HG02970 (cell line): ENCODE measurements around the gene PKP4.
"Not testable (repeated sequence)": the region's sequence is repeated elsewhere in the genome, so short reads cannot be mapped to it uniquely, and the experiment has no call there.

ENCODE experiments used
- ATAC-seq: cut with Tn5 transposase; IDR thresholded peaks from one replicate; pipeline ENCODE4 v1.9.1; 2021; ENCODE audit warnings: mild to moderate bottlenecking, moderate library complexity, moderate number of reproducible peaks; ENCODE audit not compliant: unreplicated experiment, low FRiP score

PKP4 gene

DNA sequence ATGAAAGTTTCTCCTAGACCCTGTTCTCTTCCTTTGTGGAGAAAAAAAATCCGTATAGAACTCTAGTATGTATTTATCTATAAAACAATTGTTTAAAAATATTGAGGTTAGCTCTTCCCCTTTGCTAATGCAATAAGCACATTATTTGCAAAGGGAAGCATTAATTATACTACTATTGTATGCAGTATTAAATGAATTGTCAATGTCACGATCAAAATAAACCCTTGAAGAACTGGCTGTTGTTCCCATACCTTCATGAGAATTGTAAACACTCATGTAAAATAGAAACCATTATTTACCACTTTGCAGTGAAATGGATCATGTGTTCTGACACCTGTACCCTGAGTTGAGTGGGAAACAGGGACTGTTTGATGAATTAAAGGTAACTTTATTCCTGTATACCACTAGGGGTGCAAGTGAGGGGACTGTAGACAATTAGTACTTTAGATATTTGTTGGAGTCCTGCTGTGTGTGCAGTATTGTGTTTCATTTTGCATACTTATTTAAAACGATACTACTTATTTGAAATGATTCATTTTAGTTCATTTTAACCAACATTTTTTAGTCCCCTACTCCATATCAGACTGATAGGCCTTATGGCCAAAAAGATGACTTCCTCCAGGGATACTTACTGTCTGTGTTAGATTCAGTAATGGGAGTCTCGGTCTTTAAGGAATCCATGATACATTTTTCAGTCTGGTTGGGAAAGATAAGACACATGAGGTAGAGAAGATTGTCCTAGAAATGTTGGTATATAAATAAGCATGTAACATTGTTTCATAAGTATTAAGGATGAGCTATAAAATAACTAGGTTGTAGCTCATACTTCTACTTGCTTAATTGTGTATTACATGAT lies 7.9 kb downstream of the PKP4 start:
- ATAC-seq = no peak

- no peak for ATAC-seq
Observed at GRCh38 chr2:158467248-158467647, 10.5 kb downstream of the PKP4 start.

GRCh38 chr2:158472829-158473228 lies 16.1 kb downstream of the PKP4 start:
- not testable (repeated sequence) for ATAC-seq

DNA sequence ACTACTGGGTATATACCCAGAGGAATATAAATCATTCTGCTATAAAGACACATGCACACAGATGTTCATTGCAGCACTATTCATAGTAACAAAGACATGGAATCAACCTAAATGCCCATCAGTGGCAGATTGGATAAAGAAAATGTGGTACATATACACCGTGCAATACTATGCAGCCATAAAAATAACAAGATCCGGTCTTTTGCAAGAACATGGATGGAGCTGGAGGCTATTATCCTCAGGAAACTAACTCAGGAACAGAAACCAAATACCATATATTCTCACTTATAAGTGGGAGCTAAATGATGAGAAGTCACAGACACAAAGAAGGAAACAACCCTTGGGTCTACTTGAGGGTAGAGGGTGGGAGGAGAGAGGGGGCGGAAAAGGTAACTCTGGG lies 16.5 kb downstream of the PKP4 start:
- not testable (repeated sequence) for ATAC-seq

DNA sequence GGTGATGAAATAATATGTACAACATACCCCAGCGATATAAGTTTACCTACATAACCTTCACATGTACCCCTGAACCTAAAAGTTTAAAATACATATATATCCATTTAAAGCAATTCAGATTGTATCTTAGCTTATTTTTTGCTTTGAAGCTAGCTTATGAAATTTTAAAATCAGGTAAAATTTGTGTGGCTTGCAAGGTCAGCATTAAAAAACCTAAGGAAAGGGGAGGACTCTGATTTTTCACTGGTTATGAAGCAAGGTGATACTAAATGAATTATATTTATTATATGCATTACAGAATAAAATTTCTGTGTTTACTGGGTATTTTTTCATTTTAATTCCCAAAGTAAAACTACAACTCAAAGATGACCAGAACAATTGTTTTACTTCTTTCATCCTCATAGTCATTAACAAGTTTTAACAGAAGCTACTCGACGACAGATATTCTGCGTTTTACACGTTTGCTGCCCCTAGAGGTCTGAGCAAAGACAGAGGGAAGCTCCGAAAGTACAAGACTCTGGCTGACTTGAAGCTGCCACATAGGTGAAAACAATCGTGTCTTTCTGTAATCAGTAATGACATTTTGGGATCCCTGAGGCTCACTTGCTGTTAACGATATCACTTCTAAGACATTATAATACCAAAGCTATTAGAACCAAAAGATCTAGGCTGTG lies 17.1 kb downstream of the PKP4 start:
- ATAC-seq = no peak

- not testable (repeated sequence) for ATAC-seq
Observed at GRCh38 chr2:158474526-158475011, 17.8 kb downstream of the PKP4 start.

- no peak for ATAC-seq
Observed at GRCh38 chr2:158477202-158477601, 20.4 kb downstream of the PKP4 start.

DNA sequence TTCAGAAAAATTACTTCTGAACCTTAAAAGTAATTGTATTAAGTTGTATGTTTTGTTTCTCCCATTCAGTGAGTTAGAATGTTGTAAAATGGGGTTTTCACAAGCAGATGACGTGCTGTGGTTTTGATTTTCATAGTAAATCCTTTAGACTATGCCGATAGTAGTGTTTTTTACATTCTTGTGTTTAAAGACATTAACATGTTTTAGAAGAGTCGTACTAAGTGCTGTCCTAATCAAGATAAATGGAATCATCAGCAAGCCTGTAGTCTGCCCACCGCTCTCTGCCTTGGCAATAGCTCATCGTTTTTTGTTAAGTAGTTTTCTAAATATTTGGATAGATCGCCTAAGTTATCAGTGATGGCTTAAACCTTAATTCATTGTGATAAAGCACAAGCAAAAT lies 21.5 kb downstream of the PKP4 start:
- ATAC-seq = no peak

GRCh38 chr2:158478816-158479215 lies 22.1 kb downstream of the PKP4 start:
- ATAC-seq = no peak

DNA sequence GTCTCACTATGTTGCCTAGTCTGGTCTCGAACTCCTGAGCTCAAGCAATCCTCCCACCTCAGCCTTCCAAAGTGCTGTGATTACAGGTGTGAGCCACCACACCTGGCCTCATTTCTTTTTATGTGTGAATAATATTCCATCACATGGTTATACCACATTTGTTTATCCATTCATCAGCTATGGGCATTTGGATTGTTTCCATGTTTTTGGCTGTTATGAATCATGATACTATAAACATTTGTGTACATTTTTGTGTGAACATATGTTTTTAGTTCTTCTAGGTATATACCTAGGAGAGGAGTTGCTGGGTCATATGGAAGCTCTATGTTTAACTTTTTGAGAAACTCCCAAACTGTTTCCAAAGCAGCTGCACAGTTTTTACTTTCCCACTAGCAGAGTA lies 24.4 kb downstream of the PKP4 start:
- no peak for ATAC-seq

GRCh38 chr2:158482594-158482993 lies 25.8 kb downstream of the PKP4 start:
- no peak for ATAC-seq

- ATAC-seq = no peak
Observed at GRCh38 chr2:158484892-158485556, 28.3 kb downstream of the PKP4 start.

GRCh38 chr2:158486150-158486969 lies 29.6 kb downstream of the PKP4 start:
- ATAC-seq = no peak

DNA sequence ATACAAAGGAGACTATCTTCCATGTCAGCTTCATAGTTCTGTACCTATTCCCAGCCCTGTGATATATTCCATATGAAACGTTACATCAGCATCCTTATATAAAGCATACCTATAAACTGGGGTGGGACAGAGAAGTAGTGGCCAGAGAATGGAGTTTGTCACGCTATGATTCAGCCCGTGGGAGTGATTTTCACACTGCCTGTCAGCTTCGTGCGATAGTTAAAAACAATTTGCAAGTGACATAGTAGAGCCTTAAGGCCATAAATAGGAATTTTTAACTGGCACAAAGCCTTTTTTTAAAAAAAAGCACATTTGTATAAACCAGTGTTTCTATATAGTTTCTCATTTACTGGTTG lies 30.2 kb downstream of the PKP4 start:
- ATAC-seq = no peak

DNA sequence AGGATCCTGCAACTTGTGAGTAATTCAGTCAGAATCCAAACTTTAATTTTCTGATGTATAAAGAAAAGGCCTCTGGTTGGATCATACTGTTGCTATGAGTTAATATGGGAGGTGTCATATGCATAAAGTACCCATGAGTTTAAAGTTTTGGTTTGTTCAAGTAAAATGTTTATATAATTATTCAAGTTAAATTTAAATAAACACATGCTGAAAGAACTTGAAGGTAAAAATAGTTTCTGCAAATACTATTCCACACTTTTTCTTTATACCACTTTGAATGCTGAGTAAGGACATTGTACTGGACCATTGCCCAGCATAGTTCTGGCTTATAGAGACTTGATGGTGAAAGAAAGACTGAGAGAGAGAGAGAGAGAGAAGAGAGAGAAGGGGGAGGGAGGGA lies 30.7 kb downstream of the PKP4 start:
- ATAC-seq = no peak

DNA sequence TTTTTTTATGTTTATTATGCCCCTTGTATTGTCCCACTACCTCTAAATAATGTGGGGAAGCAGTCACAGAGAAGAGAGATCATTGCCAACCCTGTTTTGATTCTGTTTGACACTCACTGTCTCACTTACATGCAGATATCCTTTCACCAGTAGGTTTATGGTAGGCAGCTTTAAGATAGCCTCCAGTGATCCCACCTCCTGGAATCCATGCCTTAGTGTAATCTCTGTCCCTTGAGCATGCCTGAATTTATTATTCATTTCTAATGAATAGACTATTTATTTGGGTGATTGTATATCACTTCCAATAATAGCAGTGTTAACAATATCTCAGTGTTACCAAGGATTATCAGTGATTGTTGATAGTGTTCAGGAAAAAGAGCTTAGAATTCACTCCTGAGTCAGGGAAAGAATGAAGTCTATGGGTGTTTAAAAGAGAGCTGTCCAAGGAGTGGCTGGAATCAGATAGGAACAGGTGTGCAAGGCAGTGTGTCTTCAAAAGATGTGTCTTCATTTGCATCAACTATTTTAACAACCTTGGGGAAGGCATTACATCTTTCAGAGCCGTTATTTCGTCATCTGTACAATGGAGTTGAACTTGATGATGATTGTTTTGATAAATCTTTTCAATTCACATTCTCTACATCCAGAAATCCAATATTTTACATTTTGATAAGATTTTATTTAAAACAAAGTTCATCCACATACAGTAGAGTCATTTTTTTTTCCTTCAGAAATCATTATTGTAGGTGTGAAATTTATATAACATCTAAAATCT lies 31.9 kb downstream of the PKP4 start:
- no peak for ATAC-seq

- ATAC-seq = no peak
Observed at GRCh38 chr2:158489366-158490112, 32.8 kb downstream of the PKP4 start.

- ATAC-seq = no peak
Observed at GRCh38 chr2:158491072-158491471, 34.3 kb downstream of the PKP4 start.

DNA sequence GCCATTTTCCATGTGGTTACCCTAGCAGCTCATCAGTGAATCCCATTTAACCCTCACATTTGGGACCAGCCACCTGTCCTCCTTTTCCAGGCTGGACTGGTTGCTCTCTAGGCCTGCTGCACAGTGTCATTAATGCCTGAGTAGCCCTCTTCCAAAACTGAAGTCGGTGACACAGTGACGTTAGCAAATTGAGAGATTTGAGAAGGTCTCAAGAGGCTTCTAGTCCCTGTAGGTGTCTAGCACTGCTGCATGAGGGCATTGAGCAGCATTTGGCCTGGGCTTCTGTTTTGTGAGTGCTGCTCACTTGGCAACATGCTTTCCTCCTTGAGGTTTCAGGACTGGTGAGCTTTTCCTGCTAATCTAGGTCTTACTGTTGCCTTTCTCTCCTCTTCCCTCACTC lies 36.7 kb downstream of the PKP4 start:
- ATAC-seq = no peak
